Hematopoietic multipotent progenitor cell treated with erythropoietin and hydrocortisone succinate and interleukin-3 and kit ligand, for 15 days (in vitro differentiated cells): ENCODE results near the gene HAGH.
"Not testable (repeated sequence)": the region's sequence is repeated elsewhere in the genome, so short reads cannot be mapped to it uniquely, and the experiment has no call there.

Experiments used
- DNase-seq: peaks from one replicate; pipeline ENCODE4 v3.0.0-alpha.2; 2015; ENCODE audit warnings: low spot score

Gene HAGH

GRCh38 chr16:1826691-1827573, at the start of gene HAGH, which contains the start of gene FAHD1:
TSS of gene HAGH (minus strand) at chr16:1826825. CDS start at chr16:1826787, 38 bp downstream.
TSS of gene FAHD1 (plus strand) at chr16:1827206. CDS start at chr16:1827239, 33 bp downstream.
- DNase-seq, result peak; percentile 93

- DNase-seq, result not testable (repeated sequence)
These were observed 49.4 kb upstream of the HAGH start for GRCh38 chr16:1876066-1876465.

- no peak for DNase-seq
These were observed 48.2 kb upstream of the HAGH start for GRCh38 chr16:1874854-1875253.

- DNase-seq, result peak; percentile 56
These were observed 45.5 kb upstream of the HAGH start, which contains the start of gene MEIOB for GRCh38 chr16:1871974-1872635. TSS of gene MEIOB (minus strand) at chr16:1872164. CDS start at chr16:1868175, 3,989 bp downstream.

GRCh38 chr16:1870365-1871082, 43.9 kb upstream of the HAGH start:
- DNase-seq, result no peak

- no peak for DNase-seq
These were observed 39.5 kb upstream of the HAGH start for GRCh38 chr16:1865902-1866690.

- peak; percentile 66 for DNase-seq
These were observed 37.2 kb upstream of the HAGH start for GRCh38 chr16:1863681-1864460.

- no peak for DNase-seq
These were observed 35.8 kb upstream of the HAGH start for GRCh38 chr16:1862394-1862793.

- no peak for DNase-seq
These were observed 35.1 kb upstream of the HAGH start for GRCh38 chr16:1861730-1862129.

GRCh38 chr16:1859650-1860049, 33.0 kb upstream of the HAGH start:
- DNase-seq, result peak; percentile 64

- DNase-seq, result no peak
These were observed 31.7 kb upstream of the HAGH start for GRCh38 chr16:1858189-1858865.

GRCh38 chr16:1857433-1858097, 30.9 kb upstream of the HAGH start:
- no peak for DNase-seq

- DNase-seq, result no peak
These were observed 25.2 kb upstream of the HAGH start for GRCh38 chr16:1851793-1852192.

- no peak for DNase-seq
These were observed 24.4 kb upstream of the HAGH start for GRCh38 chr16:1850981-1851380.

- no peak for DNase-seq
These were observed 19.8 kb upstream of the HAGH start for GRCh38 chr16:1846416-1846815.

- no peak for DNase-seq
These were observed 19.4 kb upstream of the HAGH start for GRCh38 chr16:1845985-1846384.

GRCh38 chr16:1839554-1839953, 12.9 kb upstream of the HAGH start:
- DNase-seq, result no peak

- DNase-seq, result no peak
These were observed 7.5 kb upstream of the HAGH start for GRCh38 chr16:1834096-1834495.

- DNase-seq, result peak; percentile 88
These were observed 6.3 kb upstream of the HAGH start for GRCh38 chr16:1832838-1833454.
